OCI-LY7 (cell line): Measurements from ENCODE around the gene ATP2B1. TPM values are rescaled to one million over a fixed set of nuclear protein-coding genes. Genes with fewer than 3 reads are reported as not detected.

Experiments used
- BruUV-seq: library from RNA; stranded (reverse); fragments of 400-500 nt; replicated peaks from 2 replicates; lab custom pipeline; 2021; lab: Mats Ljungman, UMichigan
- CTCF ChIA-PET: fragments of 300-600 bp; sonication (Branson Sonifier 250); formaldehyde crosslinking; loops from one replicate; lab custom pipeline; 2022; ENCODE audit warnings: antibody characterized with exemption; ENCODE audit not compliant: unreplicated experiment; lab: Charles Lee
- POLR2A ChIA-PET: fragments of 300-600 bp; sonication (Branson Sonifier 250); formaldehyde crosslinking; loops from one replicate; lab custom pipeline; 2022; ENCODE audit warnings: antibody characterized with exemption; lab: Charles Lee
- DNase-seq: peaks from one replicate; pipeline ENCODE4 v3.0.0-alpha.2; 2015; ENCODE audit warnings: low spot score
- H2AFZ ChIP-seq: fragments of 200-600 bp; sonication (generic), shearing (Covaris generic); 2 replicates; pipeline ENCODE4 v1.6.1; 2014; ENCODE audit warnings: mild to moderate bottlenecking, antibody characterized with exemption, low read length, moderate library complexity
- H3K27ac ChIP-seq: fragments of 200-600 bp; sonication (generic); 2 replicates; pipeline ENCODE4 v1.5.1; 2014; ENCODE audit warnings: mixed run types, low read depth, mild to moderate bottlenecking, moderate library complexity, low read length, inconsistent platforms; ENCODE audit not compliant: poor library complexity, severe bottlenecking
- H3K36me3 ChIP-seq: fragments of 200-600 bp; sonication (generic); 2 replicates; pipeline ENCODE4 v1.6.1; 2014; ENCODE audit warnings: mild to moderate bottlenecking, antibody characterized with exemption, low read length, moderate library complexity, mixed read lengths; ENCODE audit not compliant: insufficient read depth
- H3K4me1 ChIP-seq: fragments of 200-600 bp; sonication (generic); 2 replicates; pipeline ENCODE4 v1.5.1; 2014; ENCODE audit warnings: mild to moderate bottlenecking, low read length; ENCODE audit not compliant: insufficient read depth, poor library complexity, severe bottlenecking
- H3K4me2 ChIP-seq: fragments of 200-600 bp; sonication (generic); 2 replicates; pipeline ENCODE4 v1.6.1; 2014; ENCODE audit warnings: mild to moderate bottlenecking, low read length
- H3K4me3 ChIP-seq: fragments of 200-600 bp; sonication (generic); 2 replicates; pipeline ENCODE4 v1.5.1; 2014; ENCODE audit warnings: mild to moderate bottlenecking, low read depth, low read length; ENCODE audit not compliant: poor library complexity, severe bottlenecking
- H3K79me2 ChIP-seq: fragments of 200-600 bp; sonication (generic); 2 replicates; pipeline ENCODE4 v1.6.1; 2016; ENCODE audit warnings: low read depth, mild to moderate bottlenecking, low read length, moderate library complexity, mixed read lengths; ENCODE audit not compliant: insufficient read depth
- H3K9me2 ChIP-seq: fragments of 200-600 bp; sonication (generic); 2 replicates; pipeline ENCODE4 v1.6.1; 2016; ENCODE audit warnings: mild to moderate bottlenecking, low read length, mixed read lengths; ENCODE audit not compliant: insufficient read depth
- H3K9me3 ChIP-seq: fragments of 200-600 bp; sonication (generic); 2 replicates; pipeline ENCODE4 v1.6.1; 2014; ENCODE audit warnings: mild to moderate bottlenecking, mixed run types, low read length, mixed read lengths
- H4K20me1 ChIP-seq: fragments of 200-600 bp; sonication (generic); 2 replicates; pipeline ENCODE4 v1.6.1; 2014; ENCODE audit warnings: mild to moderate bottlenecking, antibody characterized with exemption, low read length, moderate library complexity, mixed read lengths; ENCODE audit not compliant: insufficient read depth
- CTCF ChIP-seq: fragments of 200-600 bp; sonication (generic); conservative IDR thresholded peaks from 2 replicates; pipeline ENCODE4 v1.5.1; 2014; ENCODE audit warnings: mild to moderate bottlenecking, antibody characterized with exemption, low read length, moderate library complexity, mixed read lengths
- EZH2phosphoT487 ChIP-seq: fragments of 200-600 bp; sonication (generic); IDR thresholded peaks from 2 replicates; pipeline ENCODE4 v1.6.1; 2018; ENCODE audit warnings: low read depth, borderline replicate concordance, mild to moderate bottlenecking, mixed run types, antibody characterized with exemption, low read length, moderate library complexity, mixed read lengths
- intact Hi-C: fragments of 100-400 bp; cut with micrococcal nuclease; formaldehyde crosslinking; loops from one replicate; pipeline ENCODE4 v1.10.0; 2022; ENCODE audit not compliant: unreplicated experiment
- total RNA-seq, 2 experiments: library from RNA; depleted of rRNA in 1 of 2; stranded (reverse); fragments of >200 nt in 1 of 2; shearing (Covaris generic) in 1 of 2; gene quantifications; 2 replicates each; pipeline ENCODE4 v1.2.3, GENCODE V29; 2014 to 2022

Gene ATP2B1
- total RNA-seq, 2 experiments from 2014 or later, result 58.5 to 74.9 TPM

GRCh38 chr12:89756194-89756584 is 47.6 kb upstream of the ATP2B1 start:
- Histone ChIP-seq H3K4me3 (no peak overlapping the region), H3K4me1 (peaks cover 32% of the 10 kb centered on the region), H3K9me2 (no peaks in the 10 kb centered on the region), H2AFZ (peak overlapping the region; percentile 30; the same call in 1 of the 2 replicates), H3K4me2 (no peak overlapping the region), H4K20me1 (no peaks in the 10 kb centered on the region), H3K79me2 (no peaks in the 10 kb centered on the region), H3K9me3 (peaks cover 10% of the 10 kb centered on the region), H3K27ac (no peak overlapping the region), H3K36me3 (no peaks in the 10 kb centered on the region)
- no TSS peak for BruUV-seq
- no peak for DNase-seq
- ChIA-PET POLR2A (interaction anchor here (1.6 kb wide), 1 partner anchor 10 kb away, joined by 8 read pairs; no protein-coding TSS in a partner anchor), CTCF (no interaction called here)
- intact Hi-C loops, result no loop called here
- TF ChIP-seq CTCF (no peak), EZH2phosphoT487 (no peak)

- BruUV-seq, result no TSS peak
- Histone ChIP-seq H3K36me3 (no peaks in the 10 kb centered on the region), H4K20me1 (no peaks in the 10 kb centered on the region), H3K79me2 (no peaks in the 10 kb centered on the region), H3K9me2 (no peaks in the 10 kb centered on the region), H3K9me3 (peaks cover 10% of the 10 kb centered on the region), H3K4me2 (no peak overlapping the region), H3K4me1 (peaks cover 20% of the 10 kb centered on the region), H3K4me3 (no peak overlapping the region), H2AFZ (no peak overlapping the region), H3K27ac (no peak overlapping the region)
- no peak for DNase-seq
- POLR2A ChIA-PET, result interaction anchor here (0.6 to 1.4 kb wide), 4 partner anchors 18 to 328 kb away, joined by 3 to 5 read pairs (median 3); no protein-coding TSS in a partner anchor
- TF ChIP-seq EZH2phosphoT487 (no peak), CTCF (no peak)
- intact Hi-C loops, result no loop called here
- CTCF ChIA-PET, result no interaction called here
Observed at GRCh38 chr12:89753997-89754396, 45.4 kb upstream of the ATP2B1 start.

- no peak overlapping the region for H2AFZ ChIP-seq
- intact Hi-C loops, result no loop called here
- ChIA-PET POLR2A (interaction anchor here (1.3 kb wide), 1 partner anchor 47 kb away, joined by 3 read pairs; no protein-coding TSS in a partner anchor), CTCF (no interaction called here)
- no peak overlapping the region for H3K4me3 ChIP-seq
- TF ChIP-seq CTCF (no peak), EZH2phosphoT487 (no peak)
- no TSS peak for BruUV-seq
- H3K9me3 ChIP-seq, result peaks cover 10% of the 10 kb centered on the region
- peak; percentile 58 for DNase-seq
- no peak overlapping the region for H3K27ac ChIP-seq
- H3K9me2 ChIP-seq, result no peaks in the 10 kb centered on the region
- H3K4me2 ChIP-seq, result no peak overlapping the region
- H4K20me1 ChIP-seq, result no peaks in the 10 kb centered on the region
- H3K79me2 ChIP-seq, result no peaks in the 10 kb centered on the region
- no peaks in the 10 kb centered on the region for H3K36me3 ChIP-seq
- H3K4me1 ChIP-seq, result peaks cover 20% of the 10 kb centered on the region
Observed at GRCh38 chr12:89752341-89752740, 43.7 kb upstream of the ATP2B1 start.
